HL-60 (cell line): ENCODE measurements around the gene CABP7.

Experiments
- DNase-seq, 2 experiments: peaks; one replicate each; pipeline ENCODE4 v3.0.0-alpha.2; 2010 to 2020; ENCODE audit warnings: low read depth in 1 of 2, low spot score in 1 of 2
- H3K27ac ChIP-seq: fragments of 250-450 bp; sonication (Bioruptor Pico); replicated peaks from 2 replicates; pipeline ENCODE4 v1.5.1; 2020; ENCODE audit warnings: mild to moderate bottlenecking, moderate library complexity
- H3K27me3 ChIP-seq: fragments of 250-450 bp; sonication (Bioruptor Pico); 2 replicates; pipeline ENCODE4 v1.5.1; 2021; ENCODE audit warnings: mild to moderate bottlenecking, moderate library complexity; ENCODE audit not compliant: insufficient read depth, poor library complexity, severe bottlenecking
- H3K4me3 ChIP-seq: replicated peaks from 2 replicates; pipeline ENCODE4 v1.5.1; 2011; ENCODE audit warnings: mild to moderate bottlenecking, control low read depth, low read length; ENCODE audit not compliant: insufficient read depth
- GABPA ChIP-seq: IDR thresholded peaks from 2 replicates; pipeline ENCODE4 v1.6.1; 2012; ENCODE audit warnings: low read depth
- POLR2AphosphoS5 ChIP-seq: IDR thresholded peaks from 2 replicates; pipeline ENCODE4 v1.6.1; 2012; ENCODE audit warnings: low read depth
- SPI1 ChIP-seq: IDR thresholded peaks from 2 replicates; pipeline ENCODE4 v1.6.1; 2012; ENCODE audit warnings: low read depth, mild to moderate bottlenecking, borderline replicate concordance
- TF ChIP-seq, protein P1 (sequence below): IDR thresholded peaks from 2 replicates; pipeline ENCODE4 v1.6.1; 2012; ENCODE audit warnings: low read depth; ENCODE audit not compliant: insufficient replicate concordance
- TF ChIP-seq, protein P2 (sequence below): IDR thresholded peaks from one replicate; pipeline ENCODE4 v1.5.1; 2011; ENCODE audit warnings: low read length, control low read depth, inconsistent platforms; ENCODE audit not compliant: insufficient read depth

Gene CABP7

GRCh38 chr22:29693161-29693560 lies 26.6 kb upstream of the CABP7 start:
- Histone ChIP-seq H3K4me3 (no peak overlapping the region), H3K27me3 (no peaks in the 10 kb centered on the region), H3K27ac (no peak overlapping the region)
- DNase-seq = no peak
- TF ChIP-seq, protein P1, sequence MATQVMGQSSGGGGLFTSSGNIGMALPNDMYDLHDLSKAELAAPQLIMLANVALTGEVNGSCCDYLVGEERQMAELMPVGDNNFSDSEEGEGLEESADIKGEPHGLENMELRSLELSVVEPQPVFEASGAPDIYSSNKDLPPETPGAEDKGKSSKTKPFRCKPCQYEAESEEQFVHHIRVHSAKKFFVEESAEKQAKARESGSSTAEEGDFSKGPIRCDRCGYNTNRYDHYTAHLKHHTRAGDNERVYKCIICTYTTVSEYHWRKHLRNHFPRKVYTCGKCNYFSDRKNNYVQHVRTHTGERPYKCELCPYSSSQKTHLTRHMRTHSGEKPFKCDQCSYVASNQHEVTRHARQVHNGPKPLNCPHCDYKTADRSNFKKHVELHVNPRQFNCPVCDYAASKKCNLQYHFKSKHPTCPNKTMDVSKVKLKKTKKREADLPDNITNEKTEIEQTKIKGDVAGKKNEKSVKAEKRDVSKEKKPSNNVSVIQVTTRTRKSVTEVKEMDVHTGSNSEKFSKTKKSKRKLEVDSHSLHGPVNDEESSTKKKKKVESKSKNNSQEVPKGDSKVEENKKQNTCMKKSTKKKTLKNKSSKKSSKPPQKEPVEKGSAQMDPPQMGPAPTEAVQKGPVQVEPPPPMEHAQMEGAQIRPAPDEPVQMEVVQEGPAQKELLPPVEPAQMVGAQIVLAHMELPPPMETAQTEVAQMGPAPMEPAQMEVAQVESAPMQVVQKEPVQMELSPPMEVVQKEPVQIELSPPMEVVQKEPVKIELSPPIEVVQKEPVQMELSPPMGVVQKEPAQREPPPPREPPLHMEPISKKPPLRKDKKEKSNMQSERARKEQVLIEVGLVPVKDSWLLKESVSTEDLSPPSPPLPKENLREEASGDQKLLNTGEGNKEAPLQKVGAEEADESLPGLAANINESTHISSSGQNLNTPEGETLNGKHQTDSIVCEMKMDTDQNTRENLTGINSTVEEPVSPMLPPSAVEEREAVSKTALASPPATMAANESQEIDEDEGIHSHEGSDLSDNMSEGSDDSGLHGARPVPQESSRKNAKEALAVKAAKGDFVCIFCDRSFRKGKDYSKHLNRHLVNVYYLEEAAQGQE = no peak
- TF ChIP-seq SPI1 (no peak), GABPA (no peak), POLR2AphosphoS5 (no peak)
- TF ChIP-seq, protein P2, sequence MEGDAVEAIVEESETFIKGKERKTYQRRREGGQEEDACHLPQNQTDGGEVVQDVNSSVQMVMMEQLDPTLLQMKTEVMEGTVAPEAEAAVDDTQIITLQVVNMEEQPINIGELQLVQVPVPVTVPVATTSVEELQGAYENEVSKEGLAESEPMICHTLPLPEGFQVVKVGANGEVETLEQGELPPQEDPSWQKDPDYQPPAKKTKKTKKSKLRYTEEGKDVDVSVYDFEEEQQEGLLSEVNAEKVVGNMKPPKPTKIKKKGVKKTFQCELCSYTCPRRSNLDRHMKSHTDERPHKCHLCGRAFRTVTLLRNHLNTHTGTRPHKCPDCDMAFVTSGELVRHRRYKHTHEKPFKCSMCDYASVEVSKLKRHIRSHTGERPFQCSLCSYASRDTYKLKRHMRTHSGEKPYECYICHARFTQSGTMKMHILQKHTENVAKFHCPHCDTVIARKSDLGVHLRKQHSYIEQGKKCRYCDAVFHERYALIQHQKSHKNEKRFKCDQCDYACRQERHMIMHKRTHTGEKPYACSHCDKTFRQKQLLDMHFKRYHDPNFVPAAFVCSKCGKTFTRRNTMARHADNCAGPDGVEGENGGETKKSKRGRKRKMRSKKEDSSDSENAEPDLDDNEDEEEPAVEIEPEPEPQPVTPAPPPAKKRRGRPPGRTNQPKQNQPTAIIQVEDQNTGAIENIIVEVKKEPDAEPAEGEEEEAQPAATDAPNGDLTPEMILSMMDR = no peak

- DNase-seq = no peak
- no peaks in the 10 kb centered on the region for H3K27me3 ChIP-seq
- no peak overlapping the region for H3K27ac ChIP-seq
- H3K4me3 ChIP-seq = no peak overlapping the region
- no peak for TF ChIP-seq SPI1
- TF ChIP-seq, protein P2 = no peak
- TF ChIP-seq, protein P1 = no peak
- no peak for TF ChIP-seq GABPA
- no peak for TF ChIP-seq POLR2AphosphoS5
Observed at GRCh38 chr22:29693671-29694070, 26.1 kb upstream of the CABP7 start.

GRCh38 chr22:29695129-29695926 lies 24.5 kb upstream of the CABP7 start:
- H3K4me3 ChIP-seq = no peak overlapping the region
- no peak overlapping the region for H3K27ac ChIP-seq
- TF ChIP-seq, protein P2 = no peak
- TF ChIP-seq SPI1 = no peak
- TF ChIP-seq, protein P1 = no peak
- TF ChIP-seq POLR2AphosphoS5 = no peak
- no peaks in the 10 kb centered on the region for H3K27me3 ChIP-seq
- no peak for DNase-seq
